ES-I3 (cell line): ENCODE measurements around the gene GPR25.

ENCODE experiments used
- H3K36me3 ChIP-seq: 2 replicates; pipeline ENCODE4 v1.6.1; 2013; ENCODE audit warnings: mild to moderate bottlenecking, low read length, control low read depth, moderate library complexity; ENCODE audit not compliant: insufficient read depth
- H3K4me1 ChIP-seq: 2 replicates; pipeline ENCODE4 v1.6.1; 2013; ENCODE audit warnings: mild to moderate bottlenecking, control low read depth, low read length; ENCODE audit not compliant: insufficient read depth
- H3K9ac ChIP-seq: 2 replicates; pipeline ENCODE4 v1.6.1; 2013; ENCODE audit warnings: low read depth, mild to moderate bottlenecking, low read length, moderate library complexity
- H3K9me3 ChIP-seq: 2 replicates; pipeline ENCODE4 v1.6.1; 2013; ENCODE audit warnings: mild to moderate bottlenecking, low read length, moderate library complexity; ENCODE audit not compliant: control insufficient read depth, insufficient read depth

The GPR25 gene

GRCh38 chr1:200872446-200873115, at the start of gene GPR25:
Gene GPR25 (plus strand): TSS chr1:200872981. CDS start chr1:200873038, 57 bp downstream.
- H3K9ac ChIP-seq = no peak within 1 kb of the TSS
- no peaks in the 10 kb centered on the region for H3K4me1 ChIP-seq
- H3K9me3 ChIP-seq = no peaks in the 10 kb centered on the region
- no peaks in the 10 kb centered on the region for H3K36me3 ChIP-seq

- no peaks in the 10 kb centered on the region; the same call in 1 of the 2 replicates for H3K36me3 ChIP-seq
- H3K4me1 ChIP-seq = no peaks in the 10 kb centered on the region
- no peaks in the 10 kb centered on the region for H3K9me3 ChIP-seq
- no peak overlapping the region for H3K9ac ChIP-seq
These were observed 41.7 kb upstream of the GPR25 start for GRCh38 chr1:200831091-200831490.

- Histone ChIP-seq H3K9ac (no peak overlapping the region), H3K9me3 (no peaks in the 10 kb centered on the region), H3K4me1 (0 out of 2 replicates have a peak, but pooled peaks cover 3% of the 10 kb centered on the region), H3K36me3 (no peaks in the 10 kb centered on the region; the same call in 1 of the 2 replicates)
These were observed 38.4 kb upstream of the GPR25 start for GRCh38 chr1:200834383-200834782.

- no peaks in the 10 kb centered on the region; the same call in 1 of the 2 replicates for H3K36me3 ChIP-seq
- no peaks in the 10 kb centered on the region for H3K9me3 ChIP-seq
- H3K9ac ChIP-seq = no peak overlapping the region
- 0 out of 2 replicates have a peak, but pooled peaks cover 3% of the 10 kb centered on the region for H3K4me1 ChIP-seq
These were observed 36.6 kb upstream of the GPR25 start for GRCh38 chr1:200836213-200836612.

GRCh38 chr1:200837931-200838571, 34.7 kb upstream of the GPR25 start:
- H3K4me1 ChIP-seq = 0 out of 2 replicates have a peak, but pooled peaks cover 3% of the 10 kb centered on the region
- no peaks in the 10 kb centered on the region for H3K9me3 ChIP-seq
- H3K9ac ChIP-seq = no peak overlapping the region
- H3K36me3 ChIP-seq = no peaks in the 10 kb centered on the region; the same call in none of the 2 replicates

GRCh38 chr1:200838676-200839445, 33.9 kb upstream of the GPR25 start:
- Histone ChIP-seq H3K9me3 (no peaks in the 10 kb centered on the region), H3K36me3 (no peaks in the 10 kb centered on the region; the same call in none of the 2 replicates), H3K9ac (no peak overlapping the region), H3K4me1 (0 out of 2 replicates have a peak, but pooled peaks cover 3% of the 10 kb centered on the region)

GRCh38 chr1:200845360-200845759, 27.4 kb upstream of the GPR25 start:
- Histone ChIP-seq H3K9ac (no peak overlapping the region), H3K36me3 (peaks cover 8% of the 10 kb centered on the region; the same call in 1 of the 2 replicates), H3K9me3 (no peaks in the 10 kb centered on the region), H3K4me1 (peaks cover 5% of the 10 kb centered on the region; the same call in 1 of the 2 replicates)

- Histone ChIP-seq H3K4me1 (peaks cover 5% of the 10 kb centered on the region; the same call in 1 of the 2 replicates), H3K36me3 (peaks cover 11% of the 10 kb centered on the region), H3K9ac (no peak overlapping the region), H3K9me3 (no peaks in the 10 kb centered on the region)
These were observed 26.4 kb upstream of the GPR25 start for GRCh38 chr1:200846398-200846797.

- H3K4me1 ChIP-seq = peaks cover 5% of the 10 kb centered on the region; the same call in 1 of the 2 replicates
- H3K9ac ChIP-seq = no peak overlapping the region
- H3K36me3 ChIP-seq = peaks cover 14% of the 10 kb centered on the region
- H3K9me3 ChIP-seq = no peaks in the 10 kb centered on the region
These were observed 23.4 kb upstream of the GPR25 start for GRCh38 chr1:200849430-200849829.

- Histone ChIP-seq H3K36me3 (peaks cover 16% of the 10 kb centered on the region), H3K9ac (no peak overlapping the region), H3K9me3 (no peaks in the 10 kb centered on the region), H3K4me1 (peaks cover 5% of the 10 kb centered on the region; the same call in 1 of the 2 replicates)
These were observed 22.2 kb upstream of the GPR25 start for GRCh38 chr1:200850554-200850953.

- peaks cover 5% of the 10 kb centered on the region for H3K36me3 ChIP-seq
- H3K4me1 ChIP-seq = no peaks in the 10 kb centered on the region
- H3K9ac ChIP-seq = no peak overlapping the region
- H3K9me3 ChIP-seq = no peaks in the 10 kb centered on the region
These were observed 15.9 kb upstream of the GPR25 start for GRCh38 chr1:200856716-200857357.

- Histone ChIP-seq H3K9me3 (no peaks in the 10 kb centered on the region), H3K9ac (no peak overlapping the region), H3K36me3 (peaks cover 2% of the 10 kb centered on the region), H3K4me1 (no peaks in the 10 kb centered on the region)
These were observed 15.0 kb upstream of the GPR25 start for GRCh38 chr1:200857804-200858203.

GRCh38 chr1:200861937-200862647, 10.7 kb upstream of the GPR25 start:
- no peak overlapping the region for H3K9ac ChIP-seq
- H3K36me3 ChIP-seq = no peaks in the 10 kb centered on the region; the same call in 1 of the 2 replicates
- H3K9me3 ChIP-seq = no peaks in the 10 kb centered on the region
- peaks cover 7% of the 10 kb centered on the region for H3K4me1 ChIP-seq
